GM18508 (cell line): Measurements from ENCODE around the gene ZNF407.

Experiments
- ATAC-seq: cut with Tn5 transposase; IDR thresholded peaks from one replicate; pipeline ENCODE4 v1.9.1; 2021; ENCODE audit warnings: moderate number of reproducible peaks; ENCODE audit not compliant: insufficient read depth, unreplicated experiment

Gene ZNF407

GRCh38 chr18:74661691-74662090 lies 64.0 kb downstream of the ZNF407 start:
- ATAC-seq: no peak

GRCh38 chr18:74662622-74663021 lies 65.0 kb downstream of the ZNF407 start:
- no peak for ATAC-seq

- no peak for ATAC-seq
These were observed 67.7 kb downstream of the ZNF407 start for GRCh38 chr18:74665346-74665745.

GRCh38 chr18:74665905-74666304 lies 68.2 kb downstream of the ZNF407 start:
- ATAC-seq: no peak

- ATAC-seq: no peak
These were observed 71.6 kb downstream of the ZNF407 start for GRCh38 chr18:74669136-74669798.

GRCh38 chr18:74672371-74672770 lies 74.7 kb downstream of the ZNF407 start:
- ATAC-seq: no peak

GRCh38 chr18:74674487-74674886 lies 76.8 kb downstream of the ZNF407 start:
- no peak for ATAC-seq

GRCh38 chr18:74679006-74679678 lies 81.5 kb downstream of the ZNF407 start:
- no peak for ATAC-seq

- ATAC-seq: no peak
These were observed 82.0 kb downstream of the ZNF407 start for GRCh38 chr18:74679679-74680076.

- no peak for ATAC-seq
These were observed 84.7 kb downstream of the ZNF407 start for GRCh38 chr18:74682141-74682990.

- ATAC-seq: no peak
These were observed 85.3 kb downstream of the ZNF407 start for GRCh38 chr18:74682991-74683297.

- no peak for ATAC-seq
These were observed 85.9 kb downstream of the ZNF407 start for GRCh38 chr18:74683573-74683972.

GRCh38 chr18:74689251-74689650 lies 91.6 kb downstream of the ZNF407 start:
- no peak for ATAC-seq

GRCh38 chr18:74692367-74693013 lies 94.8 kb downstream of the ZNF407 start:
- ATAC-seq: no peak

- ATAC-seq: no peak
These were observed 96.8 kb downstream of the ZNF407 start for GRCh38 chr18:74694436-74694835.

- no peak for ATAC-seq
These were observed 97.5 kb downstream of the ZNF407 start for GRCh38 chr18:74695170-74695569.

GRCh38 chr18:74698881-74699280 lies 101.2 kb downstream of the ZNF407 start:
- no peak for ATAC-seq

GRCh38 chr18:74699455-74699854 lies 101.8 kb downstream of the ZNF407 start:
- ATAC-seq: no peak

GRCh38 chr18:74702950-74703349 lies 105.3 kb downstream of the ZNF407 start:
- ATAC-seq: no peak

- ATAC-seq: no peak
These were observed 110.5 kb downstream of the ZNF407 start for GRCh38 chr18:74708169-74708568.

- ATAC-seq: no peak
These were observed 111.8 kb downstream of the ZNF407 start for GRCh38 chr18:74709452-74709851.
